Fibroblast of skin of left quadriceps (primary cell): Measurements from ENCODE around the gene BIRC7.

Experiments used
- DNase-seq, 2 experiments: peaks; one replicate each; pipeline ENCODE4 v3.0.0-alpha.2; 2013; ENCODE audit warnings: low read depth in 2 of 2

Gene BIRC7

GRCh38 chr20:63264519-63264918 lies 28.8 kb downstream of the BIRC7 start:
- no peak for DNase-seq

GRCh38 chr20:63265891-63266515 lies 30.3 kb downstream of the BIRC7 start:
- DNase-seq: peak; percentile 8 to 11

GRCh38 chr20:63267691-63268090 lies 32.0 kb downstream of the BIRC7 start:
- DNase-seq: no peak

- no peak for DNase-seq
Observed at GRCh38 chr20:63268256-63268655, 32.6 kb downstream of the BIRC7 start.

- DNase-seq: no peak
Observed at GRCh38 chr20:63268671-63269439, 33.1 kb downstream of the BIRC7 start.

GRCh38 chr20:63269724-63270123 lies 34.0 kb downstream of the BIRC7 start:
- no peak for DNase-seq

GRCh38 chr20:63270606-63271325 lies 35.1 kb downstream of the BIRC7 start:
- DNase-seq: no peak

- DNase-seq: peak; percentile 67 to 69
Observed at GRCh38 chr20:63272105-63273058, 36.7 kb downstream of the BIRC7 start, which contains the start of gene ARFGAP1. Gene ARFGAP1 (plus strand): TSS chr20:63272813. CDS start chr20:63275581, 2,768 bp downstream.

- DNase-seq: no peak
Observed at GRCh38 chr20:63273059-63273579, 37.4 kb downstream of the BIRC7 start.

- peak; percentile 22 to 37 for DNase-seq
Observed at GRCh38 chr20:63273635-63274380, 38.1 kb downstream of the BIRC7 start.

GRCh38 chr20:63274381-63275228 lies 38.9 kb downstream of the BIRC7 start:
- DNase-seq: no peak

- no peak for DNase-seq
Observed at GRCh38 chr20:63275825-63276224, 40.1 kb downstream of the BIRC7 start.

- no peak for DNase-seq
Observed at GRCh38 chr20:63276956-63277355, 41.3 kb downstream of the BIRC7 start.

GRCh38 chr20:63277466-63278272 lies 42.0 kb downstream of the BIRC7 start:
- DNase-seq: no peak

GRCh38 chr20:63278661-63279060 lies 43.0 kb downstream of the BIRC7 start:
- DNase-seq: no peak

GRCh38 chr20:63279931-63280330 lies 44.2 kb downstream of the BIRC7 start:
- DNase-seq: no peak

GRCh38 chr20:63280371-63280770 lies 44.7 kb downstream of the BIRC7 start:
- DNase-seq: no peak

GRCh38 chr20:63280929-63281545 lies 45.3 kb downstream of the BIRC7 start:
- no peak for DNase-seq
